RPMI7951 (cell line): ENCODE data around the gene TP63. TPM values are rescaled to one million over a fixed set of nuclear protein-coding genes. Genes with fewer than 3 reads are reported as not detected.

Source experiments
- DNase-seq: peaks from one replicate; pipeline ENCODE4 v3.0.0-alpha.2; 2012; ENCODE audit warnings: low read depth
- total RNA-seq: library from RNA; depleted of rRNA; stranded (reverse); fragments of >200 nt; shearing (Covaris generic); gene quantifications from 2 replicates; pipeline ENCODE4 v1.2.3, GENCODE V29; 2014

TP63 gene
- total RNA-seq, 1 experiment from 2014 or later = 22.3 TPM

GRCh38 chr3:189776149-189776824 is 145.1 kb downstream of the TP63 start:
- DNase-seq = no peak

GRCh38 chr3:189778340-189778950 is 147.3 kb downstream of the TP63 start:
- DNase-seq = no peak

DNA sequence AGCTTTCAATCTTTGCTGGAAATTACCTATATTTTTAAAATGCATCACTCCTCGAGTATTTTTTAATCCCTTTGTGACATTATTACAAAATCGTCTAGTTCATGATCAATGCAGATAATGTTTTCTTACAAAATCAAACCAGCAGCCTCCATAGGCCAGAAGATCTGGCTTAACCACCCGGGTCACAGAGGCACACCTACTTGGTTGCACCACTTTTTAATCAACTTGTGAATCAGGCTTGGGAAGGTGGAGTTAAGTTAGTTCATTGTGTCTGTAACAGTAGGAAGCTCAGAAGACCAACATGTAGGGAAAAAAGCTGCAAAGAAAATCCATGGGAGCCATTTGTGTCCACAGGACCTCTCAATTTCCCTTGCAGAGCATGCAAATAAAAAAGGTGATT is 148.0 kb downstream of the TP63 start:
- DNase-seq = no peak

DNA sequence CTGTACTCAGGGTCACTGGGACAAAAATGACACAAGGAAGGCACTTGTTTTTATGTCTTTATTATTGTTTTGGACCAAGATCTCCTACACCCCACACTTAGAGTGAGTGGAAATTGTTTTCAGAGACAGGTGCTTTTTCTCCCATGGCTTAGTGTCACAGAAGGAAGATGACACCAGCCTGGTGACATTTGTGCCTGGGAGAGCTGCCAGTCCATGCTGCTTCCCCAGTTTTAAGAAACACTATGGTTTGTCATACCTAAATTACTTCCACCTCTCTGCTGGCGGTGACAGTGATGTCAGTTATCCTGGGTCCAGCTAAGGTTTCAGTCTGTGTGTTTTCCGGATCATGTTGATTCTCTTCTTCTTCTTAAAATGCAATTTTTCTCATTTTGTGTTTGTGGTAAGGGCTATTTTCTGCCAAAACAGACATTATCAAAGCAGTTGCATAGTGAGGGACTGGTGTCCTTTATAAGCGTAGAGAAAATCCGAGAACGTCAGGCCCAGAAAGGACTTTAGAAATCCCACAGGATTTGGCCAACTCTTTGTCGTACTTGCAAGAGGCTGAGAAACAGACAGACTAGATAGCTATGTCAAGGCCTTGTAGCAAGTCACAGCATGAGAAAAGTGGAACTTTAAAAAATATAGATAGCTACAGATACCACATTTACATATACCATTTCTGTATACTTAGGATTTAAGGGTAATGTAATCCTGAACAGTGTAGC is 149.5 kb downstream of the TP63 start:
- no peak for DNase-seq

- peak; percentile 35 for DNase-seq
These were observed 150.2 kb downstream of the TP63 start for GRCh38 chr3:189781415-189781814.

DNA sequence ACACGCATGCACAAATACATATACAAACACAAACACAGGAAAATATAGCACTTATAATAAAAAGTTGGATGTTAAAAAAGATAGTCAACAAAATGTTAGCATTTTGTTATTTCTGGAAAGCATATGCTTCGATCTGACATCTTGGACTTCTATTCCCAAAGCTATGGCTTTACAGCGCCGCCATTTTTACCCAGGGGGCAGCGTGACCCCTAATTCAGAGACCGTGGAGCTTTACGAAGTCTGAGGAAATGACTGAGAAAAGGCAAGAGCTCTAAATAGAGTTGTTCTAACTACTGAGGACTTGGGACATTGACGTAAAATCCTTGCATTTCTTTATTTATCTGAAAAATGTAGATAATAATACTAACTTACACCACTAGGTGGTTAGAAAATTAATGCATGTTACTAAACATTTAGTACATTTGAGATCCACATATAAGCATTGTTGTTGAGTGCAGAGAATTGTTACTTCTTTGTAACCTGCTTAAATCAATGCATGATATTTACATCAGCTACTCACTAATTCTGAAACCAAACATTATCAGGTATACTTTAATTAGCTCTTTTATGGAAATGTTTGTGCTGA is 155.4 kb downstream of the TP63 start:
- DNase-seq = no peak

- DNase-seq = peak; percentile 65
These were observed 156.0 kb downstream of the TP63 start for GRCh38 chr3:189787191-189787590.

- peak; percentile 86 for DNase-seq
These were observed 156.4 kb downstream of the TP63 start for GRCh38 chr3:189787632-189788031.

GRCh38 chr3:189789432-189789831 is 158.2 kb downstream of the TP63 start:
- DNase-seq = no peak

DNA sequence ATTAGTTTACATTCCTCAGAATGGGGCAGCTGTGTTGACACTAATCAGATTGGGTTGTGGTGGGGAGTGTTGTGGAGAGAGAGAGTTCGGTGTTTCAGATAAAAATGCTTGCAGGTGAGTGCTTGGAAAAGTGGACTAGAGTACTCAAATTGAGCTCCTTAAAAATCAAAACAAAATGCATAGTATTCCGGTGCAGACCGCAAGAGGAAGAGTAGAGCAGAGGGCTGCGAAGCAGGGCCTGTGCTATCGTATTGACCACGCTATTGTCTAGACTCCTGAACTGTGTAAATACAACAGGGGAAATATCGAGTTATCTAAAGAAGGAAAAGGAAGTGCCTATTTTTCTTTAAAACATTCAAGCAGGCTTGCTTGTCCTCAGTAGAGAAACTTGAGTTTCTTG is 159.5 kb downstream of the TP63 start:
- DNase-seq = peak; percentile 68

- peak; percentile 76 for DNase-seq
These were observed 161.1 kb downstream of the TP63 start for GRCh38 chr3:189792046-189792929.

- DNase-seq = no peak
These were observed 163.3 kb downstream of the TP63 start for GRCh38 chr3:189794518-189794917.

- DNase-seq = no peak
These were observed 166.0 kb downstream of the TP63 start for GRCh38 chr3:189797103-189797750.

- no peak for DNase-seq
These were observed 168.2 kb downstream of the TP63 start for GRCh38 chr3:189799366-189799765.

DNA sequence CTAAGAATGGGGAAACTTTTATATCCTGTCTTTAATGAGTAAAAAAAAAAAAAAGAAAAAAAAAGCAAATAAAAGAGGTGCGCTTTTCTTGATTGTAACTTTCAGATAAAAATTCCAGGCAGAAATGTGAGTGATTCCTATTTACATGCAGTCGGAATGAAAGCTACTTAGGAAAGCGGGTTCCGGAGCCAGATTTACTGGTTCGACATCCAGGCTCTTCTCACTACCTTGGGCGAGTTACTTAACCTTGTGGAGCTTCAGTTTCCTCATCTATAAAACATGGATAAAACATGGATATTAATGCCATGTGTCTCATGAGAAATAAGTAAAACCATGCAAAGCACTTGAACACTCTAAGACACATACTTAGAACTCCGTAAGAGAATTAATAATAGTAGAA is 169.2 kb downstream of the TP63 start:
- DNase-seq = no peak

- no peak for DNase-seq
These were observed 172.1 kb downstream of the TP63 start for GRCh38 chr3:189803254-189803653.

DNA sequence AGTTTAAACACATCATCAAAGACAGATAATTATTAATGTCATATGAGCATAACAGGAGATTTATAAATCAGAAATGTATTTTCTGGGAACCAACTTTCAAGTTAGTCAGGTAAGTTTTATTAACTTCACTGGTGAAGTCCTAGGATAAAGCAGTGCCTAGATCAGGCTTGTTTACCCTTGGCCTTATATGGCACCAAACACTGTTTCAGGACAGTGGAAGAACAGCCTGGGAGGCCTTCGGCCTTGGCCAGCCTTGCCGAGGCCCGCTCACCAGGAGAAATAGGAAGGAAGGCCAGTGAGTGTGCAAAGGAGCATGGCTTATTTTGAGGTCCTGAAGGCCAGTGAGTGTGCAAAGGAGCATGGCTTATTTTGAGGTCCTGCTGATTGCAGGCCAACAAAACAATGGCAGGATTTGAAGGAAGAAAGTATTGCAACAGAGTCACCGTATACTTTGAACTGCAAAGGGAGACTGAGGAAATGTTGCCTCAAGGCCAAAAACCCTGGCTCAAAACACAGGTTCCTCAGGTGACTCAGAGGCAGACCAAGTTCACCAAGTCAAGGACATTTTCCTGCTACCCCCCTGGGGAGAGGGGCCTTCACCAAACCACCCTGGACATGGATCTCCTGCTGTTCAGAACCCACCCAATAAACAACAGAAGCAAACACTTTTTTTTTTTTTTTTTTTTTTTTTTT is 174.3 kb downstream of the TP63 start:
- DNase-seq = no peak

GRCh38 chr3:189806171-189806951 is 175.2 kb downstream of the TP63 start:
- DNase-seq = no peak

- no peak for DNase-seq
These were observed 177.2 kb downstream of the TP63 start for GRCh38 chr3:189808246-189809007.
